ENCODE results near the gene STON1. TPM values are rescaled to one million over a fixed set of nuclear protein-coding genes. Genes with fewer than 3 reads are reported as not detected.
A peak's percentile ranks its signal among the peaks of the same experiment; 100 is the strongest.

The STON1 gene
- total RNA-seq, 2 experiments from 2014 or later: 1.3 TPM

- peaks cover 15% of the 10 kb centered on the region for H3K4me1 Mint-ChIP-seq (ENCODE audit: low read depth)
- ATAC-seq (ENCODE audit: poor library complexity): no peak
- no peak for DNase-seq
- no peaks in the 10 kb centered on the region for H3K36me3 Mint-ChIP-seq (ENCODE audit: low read depth)
- H3K27ac Mint-ChIP-seq: no peak overlapping the region
- H3K27ac ChIP-seq (ENCODE audit: low read depth in 1 of 2, low read length in 2 of 2): no peak overlapping the region
- H3K4me3 Mint-ChIP-seq: peak overlapping the region; percentile 87
- ChIA-PET POLR2A (no interaction called here), CTCF (no interaction called here)
- H3K27me3 ChIP-seq (ENCODE audit: control insufficient read depth in 1 of 2, insufficient read depth in 2 of 2, low read length in 2 of 2): no peaks in the 10 kb centered on the region
- no peaks in the 10 kb centered on the region for H3K27me3 Mint-ChIP-seq
- H3K9me3 Mint-ChIP-seq: no peaks in the 10 kb centered on the region
- H3K4me1 ChIP-seq (ENCODE audit: insufficient read depth, low read length): peaks cover 15% of the 10 kb centered on the region
- H3K4me3 ChIP-seq (ENCODE audit: low read length): peak overlapping the region; percentile 60
- H3K9me3 ChIP-seq (ENCODE audit: control insufficient read depth in 1 of 2, insufficient read depth in 1 of 2, low read length in 2 of 2): no peaks in the 10 kb centered on the region
- TF ChIP-seq CTCF (IDR thresholded peaks at IDR 0.05): no peak
- no peaks in the 10 kb centered on the region for H3K36me3 ChIP-seq (ENCODE audit: insufficient read depth, low read length)
- intact Hi-C loops (cut with DNase I, micrococcal nuclease): no loop called here
These were observed 300 bp upstream of the STON1 start for GRCh38 chr2:48529676-48530032.

GRCh38 chr2:48531141-48531648, 1.2 kb downstream of the STON1 start:
- H3K27me3 Mint-ChIP-seq: no peaks in the 10 kb centered on the region

GRCh38 chr2:48532174-48532573, 2.2 kb downstream of the STON1 start:
- no peaks in the 10 kb centered on the region for H3K36me3 ChIP-seq (ENCODE audit: insufficient read depth, low read length)
- Mint-ChIP-seq H3K36me3 (ENCODE audit: low read depth) (no peaks in the 10 kb centered on the region), H3K4me1 (ENCODE audit: low read depth) (peaks cover 15% of the 10 kb centered on the region), H3K27ac (no peak overlapping the region), H3K27me3 (no peaks in the 10 kb centered on the region), H3K9me3 (no peaks in the 10 kb centered on the region), H3K4me3 (peak overlapping the region; percentile 16)
- H3K9me3 ChIP-seq (ENCODE audit: control insufficient read depth in 1 of 2, insufficient read depth in 1 of 2, low read length in 2 of 2): no peaks in the 10 kb centered on the region
- no peaks in the 10 kb centered on the region for H3K27me3 ChIP-seq (ENCODE audit: control insufficient read depth in 1 of 2, insufficient read depth in 2 of 2, low read length in 2 of 2)
- peaks cover 15% of the 10 kb centered on the region for H3K4me1 ChIP-seq (ENCODE audit: insufficient read depth, low read length)
- ChIA-PET CTCF (no interaction called here), POLR2A (interaction anchor here (1.7 kb wide), 1 partner anchor 632 kb away, joined by 3 read pairs; no protein-coding TSS in a partner anchor)
- no peak for DNase-seq
- no peak overlapping the region for H3K4me3 ChIP-seq (ENCODE audit: low read length)
- no peak for ATAC-seq (ENCODE audit: poor library complexity)
- intact Hi-C loops (cut with DNase I, micrococcal nuclease): no loop called here
- TF ChIP-seq CTCF (IDR thresholded peaks at IDR 0.05): no peak
- H3K27ac ChIP-seq (ENCODE audit: low read depth in 1 of 2, low read length in 2 of 2): no peak overlapping the region

More at GRCh38 chr2:48531141-48531648, 1.2 kb downstream of the STON1 start:
- Mint-ChIP-seq H3K4me1 (ENCODE audit: low read depth) (peaks cover 15% of the 10 kb centered on the region), H3K4me3 (peak overlapping the region; percentile 88), H3K27ac (no peak overlapping the region), H3K36me3 (ENCODE audit: low read depth) (no peaks in the 10 kb centered on the region), H3K9me3 (no peaks in the 10 kb centered on the region)
- ChIA-PET CTCF (no interaction called here), POLR2A (interaction anchor here (0.6 to 1.7 kb wide), 2 partner anchors 631 to 651 kb away, joined by 3 read pairs; no protein-coding TSS in a partner anchor)
- Histone ChIP-seq H3K4me1 (ENCODE audit: insufficient read depth, low read length) (peaks cover 15% of the 10 kb centered on the region), H3K4me3 (ENCODE audit: low read length) (no peak overlapping the region), H3K9me3 (ENCODE audit: control insufficient read depth in 1 of 2, insufficient read depth in 1 of 2, low read length in 2 of 2) (no peaks in the 10 kb centered on the region), H3K27ac (ENCODE audit: low read depth in 1 of 2, low read length in 2 of 2) (no peak overlapping the region), H3K36me3 (ENCODE audit: insufficient read depth, low read length) (no peaks in the 10 kb centered on the region), H3K27me3 (ENCODE audit: control insufficient read depth in 1 of 2, insufficient read depth in 2 of 2, low read length in 2 of 2) (no peaks in the 10 kb centered on the region)
- ATAC-seq (ENCODE audit: poor library complexity): no peak
- intact Hi-C loops (cut with DNase I, micrococcal nuclease): no loop called here
- TF ChIP-seq CTCF (IDR thresholded peaks at IDR 0.05): no peak
- DNase-seq: no peak
